Activated T-cell treated with anti-CD3 and anti-CD28 coated beads for 24 hours (primary cell): ENCODE measurements around the gene FXYD6.

ENCODE experiments used
- DNase-seq: peaks from one replicate; pipeline ENCODE4 v3.0.0-alpha.2; 2020; ENCODE audit warnings: low read depth

FXYD6 gene

GRCh38 chr11:117910525-117910924 lies 34.1 kb upstream of the FXYD6 start:
- DNase-seq: no peak

DNA sequence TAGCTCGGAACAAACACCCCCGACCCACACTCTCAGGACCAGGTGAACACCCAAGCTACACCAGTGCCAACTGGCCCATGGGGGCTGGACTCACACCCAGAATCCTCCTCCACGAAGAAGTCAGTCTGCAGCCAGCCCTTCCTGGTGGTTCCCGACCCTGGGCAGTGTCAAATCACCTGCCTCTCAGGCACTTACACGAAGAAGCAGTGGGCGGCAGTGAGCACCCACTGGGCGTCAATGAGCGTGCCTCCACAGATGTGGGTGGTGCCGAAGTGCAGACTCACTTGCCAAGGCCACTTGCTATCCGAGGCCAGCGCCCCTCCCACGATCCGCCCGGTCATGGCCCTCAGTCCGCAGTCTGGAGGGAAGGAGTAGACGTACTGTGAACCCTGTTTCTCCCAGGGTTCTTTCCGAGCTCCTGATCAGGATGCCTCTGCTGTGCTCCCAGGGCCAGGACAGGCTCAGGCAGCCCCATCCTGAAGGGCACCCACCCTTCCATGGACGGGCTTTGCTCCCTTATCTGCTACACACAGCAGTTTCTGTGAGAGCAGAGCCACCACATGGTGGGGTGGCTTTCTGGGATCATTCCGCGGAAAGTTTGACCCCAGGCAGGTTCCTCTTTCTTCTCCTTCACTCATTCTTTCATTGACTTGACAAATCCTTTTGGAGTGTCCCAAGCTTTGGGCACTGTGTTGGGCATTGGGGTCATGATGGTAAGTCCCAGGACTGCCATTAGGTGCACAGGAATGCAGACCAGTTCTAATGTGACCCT lies 33.3 kb upstream of the FXYD6 start:
- no peak for DNase-seq

- DNase-seq: no peak
Observed at GRCh38 chr11:117908959-117909610, 32.6 kb upstream of the FXYD6 start.

GRCh38 chr11:117908109-117908895 lies 31.8 kb upstream of the FXYD6 start:
- no peak for DNase-seq

DNA sequence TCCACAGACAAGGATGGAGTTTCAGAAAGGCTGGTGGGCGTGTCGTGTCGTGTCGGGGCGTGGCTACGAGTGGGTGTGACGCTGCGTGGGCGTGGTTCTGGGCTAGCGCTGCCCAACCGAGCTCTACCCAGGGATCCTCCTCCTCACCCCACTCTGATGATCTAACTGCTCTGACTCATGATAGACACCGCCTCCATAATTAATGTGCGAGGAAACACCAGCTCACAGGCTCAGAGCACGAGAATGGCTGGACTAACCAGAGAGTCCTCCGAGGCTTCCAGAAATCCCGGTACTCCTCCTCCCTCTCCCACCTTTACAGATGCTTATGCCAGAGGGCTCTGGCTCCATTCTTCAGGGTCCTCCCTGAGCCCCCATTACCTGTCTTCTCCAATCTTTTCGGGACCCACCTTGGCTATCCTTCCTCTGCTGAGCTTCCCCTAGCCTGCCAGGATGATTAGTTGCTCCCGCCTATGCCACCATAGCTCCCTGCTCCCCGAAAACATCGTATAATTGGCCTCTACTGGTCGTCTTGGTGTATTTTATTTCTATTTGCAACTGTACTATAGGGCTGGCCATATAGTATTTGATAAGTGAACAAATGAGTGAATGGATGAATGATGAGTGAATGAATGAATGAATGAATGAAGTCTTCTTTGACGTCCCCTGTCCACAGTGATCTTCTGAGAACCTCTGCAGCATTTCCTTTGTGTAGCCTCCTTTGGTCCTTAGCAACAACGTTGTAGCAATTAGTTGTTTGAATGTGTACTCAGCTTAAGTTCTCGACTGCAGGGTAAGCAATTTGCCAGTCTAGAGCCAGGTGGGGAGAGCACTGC lies 31.0 kb upstream of the FXYD6 start:
- DNase-seq: peak; percentile 61

- no peak for DNase-seq
Observed at GRCh38 chr11:117906710-117907109, 30.3 kb upstream of the FXYD6 start.

DNA sequence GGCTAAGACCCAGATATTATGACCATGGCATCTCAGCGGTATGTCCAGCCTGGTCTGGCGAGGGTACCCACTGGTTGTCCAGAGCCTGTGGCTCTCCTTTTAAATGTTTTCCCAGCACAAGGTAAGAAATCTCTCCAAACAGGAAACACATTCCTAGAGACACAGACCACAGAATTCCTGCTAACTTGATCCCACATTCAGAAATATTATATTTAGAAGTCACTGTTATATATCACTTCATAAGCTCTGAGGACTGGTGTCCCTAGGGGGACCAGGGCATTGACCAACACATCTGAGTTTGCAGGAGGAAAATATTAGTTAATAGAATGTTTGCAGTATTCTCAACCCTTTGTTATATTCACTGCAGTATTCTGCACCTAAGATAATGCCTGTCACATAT lies 29.7 kb upstream of the FXYD6 start:
- no peak for DNase-seq

DNA sequence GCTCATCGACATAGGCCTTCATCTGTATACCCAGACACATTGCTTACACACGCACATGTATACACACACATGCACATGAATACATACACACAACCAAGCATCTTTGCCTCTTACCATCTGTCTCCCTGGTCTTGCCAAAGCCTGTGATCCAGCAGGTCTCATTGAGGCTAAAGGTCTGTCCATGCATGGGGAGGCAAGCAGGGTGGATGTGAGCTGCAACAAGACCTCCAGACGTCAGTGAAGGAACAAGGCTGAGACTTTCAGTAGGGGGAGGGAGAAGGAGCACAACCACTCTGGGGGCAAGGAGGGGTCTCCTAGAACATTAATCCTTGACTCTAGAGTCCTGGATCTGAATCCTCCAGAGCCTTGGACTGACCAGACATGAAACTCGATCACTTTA lies 29.1 kb upstream of the FXYD6 start:
- no peak for DNase-seq

DNA sequence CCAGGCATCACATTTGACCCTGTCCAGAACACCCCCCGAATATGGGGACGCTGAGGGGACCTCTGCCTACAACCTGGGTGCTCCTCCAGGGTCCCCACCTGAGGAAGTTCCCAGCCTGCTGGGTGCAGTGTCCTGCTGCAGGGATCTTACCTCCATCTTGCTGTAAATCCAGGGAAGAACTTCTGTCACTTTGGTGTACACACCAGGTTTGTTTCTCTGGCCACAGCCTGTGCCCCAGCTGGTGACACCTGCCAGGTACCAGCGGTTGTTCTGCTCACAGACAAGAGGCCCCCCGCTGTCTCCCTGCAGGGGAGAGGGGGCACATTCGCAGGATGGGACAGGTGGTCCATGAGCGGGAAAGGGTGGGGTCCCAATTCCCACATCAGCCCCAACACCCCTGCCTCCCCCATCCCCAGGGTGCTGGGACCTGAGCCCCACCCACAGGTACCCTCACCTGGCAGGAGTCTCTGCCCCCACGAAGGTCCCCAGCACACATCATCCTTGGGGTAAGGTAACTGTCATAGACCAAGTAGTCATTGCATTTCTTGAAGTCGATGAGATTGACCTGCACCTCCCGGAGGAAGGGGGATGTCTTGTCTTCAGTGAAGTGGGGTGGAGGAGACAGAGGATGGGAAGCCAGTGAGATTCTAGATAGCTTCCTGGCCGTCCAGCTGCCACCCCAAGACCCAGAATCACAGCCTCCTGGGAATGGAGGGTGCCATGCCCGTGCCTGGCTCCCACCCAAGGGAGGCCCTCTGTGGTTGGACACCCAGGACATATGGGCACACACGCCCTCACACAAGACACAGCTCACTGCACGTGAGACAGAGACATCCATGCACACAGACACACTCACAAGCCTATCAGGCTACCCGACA lies 27.3 kb upstream of the FXYD6 start:
- DNase-seq: no peak

DNA sequence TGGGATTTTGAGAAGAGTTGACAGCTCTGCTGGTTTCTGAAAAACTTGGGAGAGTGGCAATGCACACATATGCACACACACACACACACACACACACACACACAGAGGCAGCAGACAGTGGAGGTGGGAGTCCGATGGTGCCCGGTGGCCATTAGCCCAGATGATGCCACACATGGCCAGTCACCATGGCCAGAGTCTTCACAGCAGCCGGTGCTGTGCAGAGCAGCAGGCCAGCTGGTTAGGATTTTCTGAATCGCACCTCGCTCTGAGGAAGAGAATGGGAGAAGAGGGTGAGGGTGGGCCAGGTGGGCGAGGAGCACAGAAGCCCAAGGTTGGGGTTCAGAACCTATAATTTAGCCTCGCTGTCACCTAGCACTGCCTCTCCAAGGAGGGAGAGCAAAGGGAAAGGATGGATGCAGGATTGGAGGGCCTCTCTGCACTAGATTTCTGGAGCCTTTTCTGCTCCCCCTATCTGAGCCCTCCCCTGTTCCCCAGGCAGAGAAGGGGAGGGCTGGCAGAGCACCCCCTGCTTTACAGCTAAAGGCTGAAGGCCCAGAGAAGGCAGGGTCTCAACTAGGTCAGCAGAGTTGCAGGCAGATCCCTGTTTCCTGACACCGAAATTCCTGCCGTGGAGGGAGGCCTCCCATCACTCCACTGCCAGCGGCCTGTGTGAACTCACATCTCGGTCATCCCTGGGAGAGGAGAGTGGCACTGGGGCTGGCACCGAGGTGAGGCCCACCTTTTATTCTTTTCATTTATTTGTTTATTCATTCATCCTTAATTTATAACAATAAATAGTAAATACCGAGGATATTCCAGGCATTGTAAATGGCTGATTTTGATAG lies 25.8 kb upstream of the FXYD6 start:
- no peak for DNase-seq

DNA sequence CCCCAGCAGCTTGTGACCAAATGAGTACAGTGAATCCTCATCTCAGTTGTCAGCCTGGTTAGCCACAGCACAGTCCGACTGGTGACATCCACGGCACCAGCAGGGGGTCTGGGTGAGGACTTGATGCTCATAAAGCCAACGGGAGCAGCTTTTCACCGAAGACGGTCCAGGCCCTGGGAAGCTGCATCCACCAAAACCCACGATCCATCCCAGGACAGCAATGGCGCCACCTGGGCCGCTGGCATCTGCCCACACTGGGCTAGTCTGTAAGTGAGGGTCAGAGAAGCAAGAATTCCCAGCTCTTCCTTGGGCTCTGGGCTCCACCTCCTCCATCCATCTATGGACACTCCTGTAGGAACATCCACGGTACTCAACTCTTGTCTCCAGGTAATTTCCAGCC lies 25.1 kb upstream of the FXYD6 start:
- DNase-seq: no peak

DNA sequence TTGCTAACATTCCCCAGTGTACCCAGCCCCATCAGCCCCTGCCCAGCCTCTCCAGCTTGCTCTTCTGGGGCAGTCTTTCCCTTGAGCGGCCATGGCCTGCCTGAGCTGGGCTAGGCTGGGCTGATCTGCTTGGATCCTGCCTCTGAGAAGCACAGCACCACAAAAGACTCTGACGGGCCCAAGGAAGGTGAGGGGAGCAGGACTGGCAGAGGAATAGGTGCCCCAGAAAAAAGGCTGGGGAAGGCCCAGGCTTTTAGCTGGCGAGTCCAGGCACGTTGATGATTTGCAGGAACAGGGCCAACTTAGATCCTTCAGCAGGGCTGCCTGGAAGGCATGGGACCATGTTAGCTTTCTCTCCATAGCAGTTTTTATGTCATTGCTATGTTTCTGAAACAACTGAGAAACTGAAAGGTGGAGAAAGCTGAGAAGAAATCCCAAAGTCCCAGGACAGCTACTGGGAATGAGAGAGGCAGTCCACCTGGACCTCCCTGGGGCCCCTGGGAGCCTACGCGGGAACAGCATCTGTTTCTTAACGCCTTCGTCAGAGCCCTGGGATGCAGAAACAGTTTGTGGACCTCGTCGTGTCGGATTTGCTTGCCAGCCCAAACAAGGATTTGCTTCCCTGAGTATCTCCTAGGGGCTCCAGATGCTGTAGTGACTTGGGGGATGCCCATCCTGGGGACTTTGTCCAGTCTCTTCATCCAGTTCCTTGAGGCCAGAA lies 24.4 kb upstream of the FXYD6 start:
- no peak for DNase-seq

DNA sequence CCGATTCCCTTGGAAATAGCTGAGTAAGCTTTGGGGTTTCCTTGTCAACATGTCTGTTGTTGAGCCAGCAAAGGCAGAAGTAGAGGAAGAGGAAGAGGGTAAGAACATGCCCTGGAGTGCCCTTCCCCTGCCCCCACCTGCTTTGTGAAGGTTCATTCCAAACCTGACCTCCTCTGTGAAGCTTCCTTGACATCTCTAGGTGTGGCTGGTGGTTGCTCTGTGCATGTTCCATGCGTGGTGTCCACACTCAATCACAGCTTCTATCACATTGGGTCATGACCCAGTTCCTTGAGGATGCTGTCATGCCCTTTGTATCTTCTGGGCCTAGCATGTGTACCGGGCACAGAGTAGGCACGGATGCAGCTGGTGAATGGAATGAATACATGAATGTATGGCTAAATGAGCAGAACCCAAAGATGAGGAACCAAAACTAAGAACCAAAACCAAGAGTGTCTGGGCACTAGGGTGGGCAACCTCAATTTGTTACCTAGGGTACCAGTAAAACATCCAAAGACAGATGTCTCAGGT lies 23.7 kb upstream of the FXYD6 start:
- no peak for DNase-seq

GRCh38 chr11:117898059-117898458 lies 21.6 kb upstream of the FXYD6 start:
- no peak for DNase-seq

- no peak for DNase-seq
Observed at GRCh38 chr11:117892651-117893050, 16.2 kb upstream of the FXYD6 start.

DNA sequence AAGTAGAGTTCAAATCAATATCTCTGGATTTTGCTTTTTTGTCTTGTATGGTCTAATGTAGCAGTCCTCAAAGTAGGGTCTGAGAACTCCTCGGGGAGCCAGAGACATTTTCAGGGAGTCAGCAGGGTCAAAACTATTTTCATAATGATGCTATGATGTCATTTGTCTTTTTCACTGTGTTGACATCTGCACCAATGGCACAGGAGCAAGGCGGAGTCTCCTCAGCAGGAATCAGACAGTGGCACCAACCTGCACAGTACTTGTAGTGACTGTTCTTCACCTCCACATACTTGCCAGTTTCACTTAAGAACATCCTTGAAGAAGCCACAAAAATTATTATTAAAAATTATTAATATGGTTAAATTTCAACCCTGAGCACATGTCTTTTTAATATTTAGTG lies 14.9 kb upstream of the FXYD6 start:
- no peak for DNase-seq

- DNase-seq: no peak
Observed at GRCh38 chr11:117888139-117888566, 11.7 kb upstream of the FXYD6 start.

- no peak for DNase-seq
Observed at GRCh38 chr11:117887431-117888138, 11.1 kb upstream of the FXYD6 start.

DNA sequence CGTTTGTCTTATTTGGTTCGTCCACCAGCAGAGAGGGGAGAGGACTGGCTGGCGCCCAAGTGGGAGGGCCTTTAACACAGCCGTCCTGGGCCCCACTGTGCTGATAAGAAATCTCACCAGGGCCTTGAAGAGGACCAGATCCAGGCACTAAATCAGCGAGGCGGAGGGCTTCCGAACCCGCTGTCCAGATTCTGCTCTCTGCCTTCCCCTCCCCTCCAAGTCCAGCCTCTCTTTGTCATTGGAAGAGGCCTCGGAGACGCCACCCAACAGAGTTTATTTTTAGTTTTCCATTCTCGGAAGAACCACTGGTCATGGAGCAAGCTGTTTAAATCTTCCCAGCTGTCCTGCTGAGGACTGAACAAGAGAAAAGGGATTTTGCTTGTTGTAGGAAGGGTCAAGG lies 9.3 kb upstream of the FXYD6 start:
- no peak for DNase-seq
